Hematopoietic multipotent progenitor cell treated with erythropoietin and hydrocortisone succinate and interleukin-3 and kit ligand, for 8 days (in vitro differentiated cells): ENCODE results near the gene THAP4.

Experiments
- DNase-seq: peaks from one replicate; pipeline ENCODE4 v3.0.0-alpha.2; 2015

THAP4 gene

GRCh38 chr2:241542278-241542605 is 94.7 kb downstream of the THAP4 start:
- DNase-seq: no peak

- no peak for DNase-seq
These were observed 95.2 kb downstream of the THAP4 start for GRCh38 chr2:241541564-241542277.

- peak; percentile 64 for DNase-seq
These were observed 96.0 kb downstream of the THAP4 start for GRCh38 chr2:241540771-241541561.

GRCh38 chr2:241540401-241540770 is 96.6 kb downstream of the THAP4 start:
- DNase-seq: no peak

GRCh38 chr2:241539616-241540374 is 97.2 kb downstream of the THAP4 start:
- DNase-seq: no peak

GRCh38 chr2:241538838-241539615 is 97.9 kb downstream of the THAP4 start:
- DNase-seq: no peak

- no peak for DNase-seq
These were observed 100.9 kb downstream of the THAP4 start for GRCh38 chr2:241535871-241536655.

GRCh38 chr2:241534701-241535375 is 102.1 kb downstream of the THAP4 start:
- DNase-seq: no peak
